ENCODE results near the gene GLCCI1. TPM values are rescaled to one million over a fixed set of nuclear protein-coding genes. Genes with fewer than 3 reads are reported as not detected.
"Not testable (repeated sequence)": the region's sequence is repeated elsewhere in the genome, so short reads cannot be mapped to it uniquely, and the experiment has no call there.

Gene GLCCI1
- total RNA-seq, 1 donor from 2014 or later, result 12.3 TPM

DNA sequence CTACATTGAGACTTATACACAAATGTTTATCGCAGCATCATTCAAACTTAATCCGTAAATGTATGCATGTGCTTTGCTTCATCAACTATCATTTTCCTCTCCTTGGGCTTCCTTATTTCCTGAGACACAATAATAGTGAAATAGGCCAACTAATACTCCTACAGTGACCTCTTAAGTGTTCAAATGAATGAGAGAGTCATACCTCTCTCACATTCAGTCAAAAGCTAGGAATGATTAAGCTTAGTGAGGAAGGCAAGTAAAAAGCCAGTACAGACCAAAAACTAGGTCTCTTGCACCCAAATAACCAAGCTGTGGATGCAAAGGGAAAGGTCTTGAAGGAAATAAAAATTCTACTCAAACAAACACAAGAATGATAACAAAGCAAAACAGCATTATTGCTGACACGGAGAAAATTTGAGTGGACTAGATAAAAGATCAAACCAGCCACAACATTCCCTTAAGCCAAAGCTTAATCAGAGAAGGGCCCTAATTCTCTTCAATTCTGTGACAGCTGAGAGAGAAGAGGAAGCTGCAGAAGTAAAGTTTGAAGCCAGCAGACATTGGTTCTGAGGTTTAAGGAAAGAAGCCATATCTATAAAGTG lies 72.3 kb downstream of the GLCCI1 start:
- DNase-seq (ENCODE audit: extremely low spot score, unreplicated experiment), result no peak
- Mint-ChIP-seq H3K27me3 (ENCODE audit: unreplicated experiment) (no peaks in the 10 kb centered on the region), H3K9me3 (ENCODE audit: unreplicated experiment) (peaks cover 5% of the 10 kb centered on the region), H3K4me1 (ENCODE audit: unreplicated experiment) (peaks cover 17% of the 10 kb centered on the region), H3K36me3 (ENCODE audit: unreplicated experiment) (peaks cover 23% of the 10 kb centered on the region), H3K27ac (ENCODE audit: unreplicated experiment) (no peak overlapping the region), H3K4me3 (ENCODE audit: unreplicated experiment) (no peak overlapping the region)
- TF ChIP-seq, protein P1, sequence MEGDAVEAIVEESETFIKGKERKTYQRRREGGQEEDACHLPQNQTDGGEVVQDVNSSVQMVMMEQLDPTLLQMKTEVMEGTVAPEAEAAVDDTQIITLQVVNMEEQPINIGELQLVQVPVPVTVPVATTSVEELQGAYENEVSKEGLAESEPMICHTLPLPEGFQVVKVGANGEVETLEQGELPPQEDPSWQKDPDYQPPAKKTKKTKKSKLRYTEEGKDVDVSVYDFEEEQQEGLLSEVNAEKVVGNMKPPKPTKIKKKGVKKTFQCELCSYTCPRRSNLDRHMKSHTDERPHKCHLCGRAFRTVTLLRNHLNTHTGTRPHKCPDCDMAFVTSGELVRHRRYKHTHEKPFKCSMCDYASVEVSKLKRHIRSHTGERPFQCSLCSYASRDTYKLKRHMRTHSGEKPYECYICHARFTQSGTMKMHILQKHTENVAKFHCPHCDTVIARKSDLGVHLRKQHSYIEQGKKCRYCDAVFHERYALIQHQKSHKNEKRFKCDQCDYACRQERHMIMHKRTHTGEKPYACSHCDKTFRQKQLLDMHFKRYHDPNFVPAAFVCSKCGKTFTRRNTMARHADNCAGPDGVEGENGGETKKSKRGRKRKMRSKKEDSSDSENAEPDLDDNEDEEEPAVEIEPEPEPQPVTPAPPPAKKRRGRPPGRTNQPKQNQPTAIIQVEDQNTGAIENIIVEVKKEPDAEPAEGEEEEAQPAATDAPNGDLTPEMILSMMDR (IDR thresholded peaks at IDR 0.05), result no peak

DNA sequence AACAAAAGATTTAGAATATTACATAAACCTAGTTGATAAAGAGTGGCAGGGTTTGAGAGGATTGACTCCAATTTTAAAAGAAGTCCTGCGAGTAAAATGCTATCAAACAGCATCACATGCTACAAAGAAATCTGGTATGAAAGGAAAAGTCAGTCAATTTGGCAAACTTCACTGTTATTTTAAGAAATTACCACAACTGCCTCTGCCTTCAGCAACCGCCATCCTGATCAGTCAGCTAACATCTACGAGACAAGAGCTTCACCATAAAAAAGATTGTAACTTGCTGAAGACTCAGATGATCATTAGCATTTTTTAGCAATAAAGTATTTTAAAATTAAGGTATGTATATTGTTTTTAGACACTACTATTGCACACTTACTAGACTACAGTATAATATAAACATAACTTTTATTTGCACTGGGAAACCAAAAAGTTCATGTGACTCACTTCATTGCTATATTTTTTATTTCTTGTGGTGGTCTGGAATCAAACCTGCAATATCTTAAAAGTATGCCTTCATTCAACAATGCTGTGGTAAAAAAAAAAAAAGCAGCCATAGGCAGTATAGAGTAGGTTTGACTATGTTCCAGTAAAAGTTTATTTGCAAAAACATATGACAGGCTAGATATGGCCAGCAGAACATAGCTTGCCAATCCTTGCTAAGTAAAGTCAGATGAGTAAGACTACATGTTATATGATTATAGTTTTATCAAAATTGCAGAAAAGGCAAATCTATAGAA lies 74.4 kb downstream of the GLCCI1 start:
- H3K27me3 Mint-ChIP-seq (ENCODE audit: unreplicated experiment), result no peaks in the 10 kb centered on the region
- peak overlapping the region; percentile 37 for H3K27ac Mint-ChIP-seq (ENCODE audit: unreplicated experiment)
- H3K4me1 Mint-ChIP-seq (ENCODE audit: unreplicated experiment), result peaks cover 17% of the 10 kb centered on the region
- H3K4me3 Mint-ChIP-seq (ENCODE audit: unreplicated experiment), result no peak overlapping the region
- TF ChIP-seq, protein P1 (IDR thresholded peaks at IDR 0.05), result no peak
- no peak for DNase-seq (ENCODE audit: extremely low spot score, unreplicated experiment)
- peaks cover 12% of the 10 kb centered on the region for H3K36me3 Mint-ChIP-seq (ENCODE audit: unreplicated experiment)
- peaks cover 3% of the 10 kb centered on the region for H3K9me3 Mint-ChIP-seq (ENCODE audit: unreplicated experiment)

DNA sequence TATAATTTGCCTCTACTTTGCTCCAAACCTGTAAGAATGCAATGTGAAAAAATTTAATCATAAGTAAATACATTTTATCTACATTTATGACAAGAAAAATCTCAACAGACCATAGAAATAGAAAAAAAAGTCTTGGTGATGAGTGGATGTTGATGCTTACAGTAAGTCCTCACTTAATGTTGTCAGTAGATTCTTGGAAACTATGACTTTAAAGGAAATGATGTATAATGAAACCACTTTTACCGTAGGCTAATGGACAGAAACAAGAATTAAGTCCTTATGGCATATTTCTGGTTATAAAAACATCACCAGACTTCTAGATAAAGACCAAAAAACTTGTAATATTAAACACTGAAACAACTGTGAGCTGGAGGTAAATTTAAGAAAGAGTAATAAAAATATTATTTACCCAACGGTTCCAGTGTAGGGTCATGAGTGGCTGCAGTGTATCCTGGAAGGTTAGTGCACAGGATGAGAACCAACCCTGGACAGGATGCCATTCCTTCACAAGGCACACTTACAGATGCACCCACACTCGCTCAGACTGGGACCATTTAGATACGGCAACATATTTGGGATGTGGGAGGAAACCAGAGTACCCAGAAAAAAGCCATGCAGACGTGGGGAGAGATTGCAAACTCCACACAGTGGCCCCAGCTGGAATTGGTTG lies 76.3 kb downstream of the GLCCI1 start:
- TF ChIP-seq, protein P1 (IDR thresholded peaks at IDR 0.05), result no peak
- no peak for DNase-seq (ENCODE audit: extremely low spot score, unreplicated experiment)
- Mint-ChIP-seq H3K27ac (ENCODE audit: unreplicated experiment) (no peak overlapping the region), H3K4me3 (ENCODE audit: unreplicated experiment) (no peak overlapping the region), H3K4me1 (ENCODE audit: unreplicated experiment) (peaks cover 17% of the 10 kb centered on the region), H3K36me3 (ENCODE audit: unreplicated experiment) (peaks cover 18% of the 10 kb centered on the region), H3K9me3 (ENCODE audit: unreplicated experiment) (peaks cover 9% of the 10 kb centered on the region), H3K27me3 (ENCODE audit: unreplicated experiment) (no peaks in the 10 kb centered on the region)

DNA sequence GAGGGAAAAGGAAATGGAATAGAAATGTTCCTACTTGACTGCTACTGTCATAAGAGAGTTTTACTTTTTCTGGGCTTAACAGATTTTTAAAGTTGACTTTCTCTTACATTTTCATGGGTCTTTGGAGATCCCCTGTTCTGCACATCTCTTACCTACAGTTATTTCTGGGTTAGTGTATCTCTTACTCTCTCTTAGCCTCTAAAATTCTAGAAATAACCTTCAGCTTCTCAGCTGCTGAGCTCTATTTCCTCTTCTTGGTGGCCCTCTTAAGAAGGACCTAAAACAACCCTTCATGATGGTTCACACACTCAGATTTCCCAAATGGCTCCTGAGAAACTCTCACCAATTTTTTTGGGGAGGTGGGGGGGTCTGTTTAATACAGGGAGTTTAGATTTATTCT lies 79.5 kb downstream of the GLCCI1 start:
- not testable (repeated sequence) for H3K9me3 Mint-ChIP-seq (ENCODE audit: unreplicated experiment); DNase-seq (ENCODE audit: extremely low spot score, unreplicated experiment); H3K4me1 Mint-ChIP-seq (ENCODE audit: unreplicated experiment); H3K4me3 Mint-ChIP-seq (ENCODE audit: unreplicated experiment); H3K27ac Mint-ChIP-seq (ENCODE audit: unreplicated experiment); H3K27me3 Mint-ChIP-seq (ENCODE audit: unreplicated experiment)
- peaks cover 16% of the 10 kb centered on the region for H3K36me3 Mint-ChIP-seq (ENCODE audit: unreplicated experiment)

DNA sequence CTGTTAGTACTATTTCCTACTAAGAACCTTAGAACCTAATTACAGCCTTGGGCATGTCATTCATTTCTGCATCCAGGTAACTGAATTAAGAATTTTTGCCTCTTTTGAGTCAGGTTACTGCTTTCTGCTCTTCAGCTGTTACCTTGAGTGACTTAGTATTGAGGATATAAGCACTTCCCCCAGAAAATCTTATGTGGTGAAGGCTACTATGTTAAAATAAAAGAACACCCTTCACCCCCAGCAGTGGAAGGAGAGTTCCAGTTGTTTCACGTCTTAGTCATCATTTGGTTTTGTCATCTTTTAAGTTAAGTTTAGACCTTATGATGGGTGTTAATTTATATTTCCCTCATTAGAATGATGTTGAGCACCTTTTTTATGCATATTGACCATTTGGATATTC lies 82.8 kb downstream of the GLCCI1 start:
- no peaks in the 10 kb centered on the region for H3K27me3 Mint-ChIP-seq (ENCODE audit: unreplicated experiment)
- H3K4me3 Mint-ChIP-seq (ENCODE audit: unreplicated experiment), result no peak overlapping the region
- H3K4me1 Mint-ChIP-seq (ENCODE audit: unreplicated experiment), result no peaks in the 10 kb centered on the region
- no peak overlapping the region for H3K27ac Mint-ChIP-seq (ENCODE audit: unreplicated experiment)
- H3K36me3 Mint-ChIP-seq (ENCODE audit: unreplicated experiment), result peaks cover 14% of the 10 kb centered on the region
- H3K9me3 Mint-ChIP-seq (ENCODE audit: unreplicated experiment), result peaks cover 9% of the 10 kb centered on the region
- DNase-seq (ENCODE audit: extremely low spot score, unreplicated experiment), result no peak
- TF ChIP-seq, protein P1 (IDR thresholded peaks at IDR 0.05), result no peak

Data from osteocyte (in vitro differentiated cells).